COLO668 (cell line): ENCODE data around the gene FGF14.

ENCODE experiments used
- DNase-seq: peaks from one replicate; lab custom pipeline; 2025; ENCODE audit not compliant: unreplicated experiment; lab: John Stamatoyannopoulos, UW

Gene FGF14

GRCh38 chr13:101817898-101818297 is 584.0 kb downstream of the FGF14 start:
- no peak for DNase-seq

GRCh38 chr13:101811881-101812280 is 590.0 kb downstream of the FGF14 start:
- DNase-seq: no peak

- DNase-seq: no peak
Measured at GRCh38 chr13:101811284-101811839, 590.5 kb downstream of the FGF14 start.

GRCh38 chr13:101799196-101799595 is 602.7 kb downstream of the FGF14 start:
- DNase-seq: no peak

- no peak for DNase-seq
Measured at GRCh38 chr13:101798437-101798836, 603.4 kb downstream of the FGF14 start.

GRCh38 chr13:101795460-101795859 is 606.4 kb downstream of the FGF14 start:
- DNase-seq: no peak

GRCh38 chr13:101795025-101795424 is 606.8 kb downstream of the FGF14 start:
- no peak for DNase-seq

- DNase-seq: no peak
Measured at GRCh38 chr13:101792189-101792588, 609.7 kb downstream of the FGF14 start.

- DNase-seq: peak; percentile 79
Measured at GRCh38 chr13:101785858-101786257, 616.0 kb downstream of the FGF14 start.

- DNase-seq: no peak
Measured at GRCh38 chr13:101784313-101784712, 617.5 kb downstream of the FGF14 start.

GRCh38 chr13:101783554-101783953 is 618.3 kb downstream of the FGF14 start:
- DNase-seq: no peak

GRCh38 chr13:101780211-101780610 is 621.6 kb downstream of the FGF14 start:
- no peak for DNase-seq

GRCh38 chr13:101779147-101779546 is 622.7 kb downstream of the FGF14 start:
- no peak for DNase-seq

- no peak for DNase-seq
Measured at GRCh38 chr13:101775267-101775666, 626.6 kb downstream of the FGF14 start.

GRCh38 chr13:101774393-101774792 is 627.5 kb downstream of the FGF14 start:
- no peak for DNase-seq

- no peak for DNase-seq
Measured at GRCh38 chr13:101773062-101773461, 628.8 kb downstream of the FGF14 start.

GRCh38 chr13:101767131-101767530 is 634.7 kb downstream of the FGF14 start:
- no peak for DNase-seq

- no peak for DNase-seq
Measured at GRCh38 chr13:101763191-101763590, 638.7 kb downstream of the FGF14 start.

- no peak for DNase-seq
Measured at GRCh38 chr13:101757446-101758039, 644.3 kb downstream of the FGF14 start.

- DNase-seq: no peak
Measured at GRCh38 chr13:101755228-101755887, 646.5 kb downstream of the FGF14 start.

- no peak for DNase-seq
Measured at GRCh38 chr13:101752432-101752831, 649.4 kb downstream of the FGF14 start.

GRCh38 chr13:101751488-101751887 is 650.4 kb downstream of the FGF14 start:
- DNase-seq: peak; percentile 62

GRCh38 chr13:101749584-101749983 is 652.3 kb downstream of the FGF14 start:
- no peak for DNase-seq
